HepG2 (cell line): ENCODE results near the gene PAN2. TPM values are rescaled to one million over a fixed set of nuclear protein-coding genes. Genes with fewer than 3 reads are reported as not detected.

ENCODE experiments used
- AHR ChIP-seq: IDR thresholded peaks from 2 replicates; pipeline ENCODE4 v1.6.1; 2018; ENCODE audit warnings: missing genetic modification reagents, missing compliant biosample characterization
- ARNT2 ChIP-seq: sonication (generic); formaldehyde crosslinking; IDR thresholded peaks from 2 replicates; pipeline ENCODE4 v1.8.0; 2022; ENCODE audit warnings: mild to moderate bottlenecking, low read depth, missing genetic modification reagents, moderate library complexity
- BRD4 ChIP-seq: sonication (generic); formaldehyde crosslinking; IDR thresholded peaks from 2 replicates; pipeline ENCODE4 v1.4.0; 2020; ENCODE audit warnings: missing genetic modification reagents
- CAMTA2 ChIP-seq: sonication (generic); formaldehyde crosslinking; IDR thresholded peaks from 2 replicates; pipeline ENCODE4 v1.4.0; 2020; ENCODE audit warnings: mild to moderate bottlenecking, missing genetic modification reagents, borderline replicate concordance
- GABPB1 ChIP-seq: IDR thresholded peaks from 2 replicates; pipeline ENCODE4 v1.6.1; 2016; ENCODE audit warnings: mild to moderate bottlenecking, missing genetic modification reagents, moderate library complexity, missing compliant biosample characterization
- GATAD2A ChIP-seq: IDR thresholded peaks from 2 replicates; pipeline ENCODE4 v1.6.1; 2016
- HOXA9 ChIP-seq: sonication (generic); formaldehyde crosslinking; IDR thresholded peaks from 2 replicates; pipeline ENCODE4 v1.8.1; 2022; ENCODE audit warnings: missing genetic modification reagents, mild to moderate bottlenecking, moderate library complexity, borderline replicate concordance
- KLF6 ChIP-seq: IDR thresholded peaks from 2 replicates; pipeline ENCODE4 v1.8.0; 2016; ENCODE audit warnings: missing biosample characterization, missing genetic modification reagents
- MEF2D ChIP-seq: sonication (generic); formaldehyde crosslinking; IDR thresholded peaks from 2 replicates; pipeline ENCODE4 v1.5.1; 2020; ENCODE audit warnings: mild to moderate bottlenecking, missing genetic modification reagents
- MTA1 ChIP-seq: sonication (generic); formaldehyde crosslinking; IDR thresholded peaks from 2 replicates; pipeline ENCODE4 v1.4.0; 2020; ENCODE audit warnings: missing genetic modification reagents, mild to moderate bottlenecking, borderline replicate concordance
- NR2F2 ChIP-seq: IDR thresholded peaks from 2 replicates; pipeline ENCODE4 v1.6.1; 2012; ENCODE audit warnings: low read depth, inconsistent platforms, borderline replicate concordance
- POLR2AphosphoS2 ChIP-seq: IDR thresholded peaks from 2 replicates; pipeline ENCODE4 v1.6.1; 2011; ENCODE audit warnings: low read depth, low read length, improper control_type of control experiment
- REPIN1 ChIP-seq: sonication (generic); formaldehyde crosslinking; IDR thresholded peaks from 2 replicates; pipeline ENCODE4 v1.8.0; 2022; ENCODE audit warnings: missing genetic modification reagents, low read depth, mild to moderate bottlenecking, borderline replicate concordance
- RFX5 ChIP-seq: IDR thresholded peaks from 2 replicates; pipeline ENCODE4 v1.6.1; 2011; ENCODE audit warnings: low read depth, low read length, improper control_type of control experiment
- SMARCC2 ChIP-seq: fragments of 450-650 bp; IDR thresholded peaks from 2 replicates; pipeline ENCODE4 v1.6.1; 2017; ENCODE audit warnings: antibody characterized with exemption, mild to moderate bottlenecking
- TBX2 ChIP-seq: sonication (generic); formaldehyde crosslinking; IDR thresholded peaks from 2 replicates; pipeline ENCODE4 v1.5.0; 2020; ENCODE audit warnings: missing genetic modification reagents, mild to moderate bottlenecking, borderline replicate concordance
- THYN1 ChIP-seq: sonication (generic); formaldehyde crosslinking; IDR thresholded peaks from 2 replicates; pipeline ENCODE4 v1.8.1; 2023; ENCODE audit warnings: low read depth, mild to moderate bottlenecking, moderate library complexity, missing genetic modification reagents, borderline replicate concordance
- ZEB1 ChIP-seq: IDR thresholded peaks from 2 replicates; pipeline ENCODE4 v1.6.1; 2012; ENCODE audit warnings: mild to moderate bottlenecking, low read depth, inconsistent platforms; ENCODE audit not compliant: insufficient replicate concordance
- ZFY ChIP-seq: sonication (generic); formaldehyde crosslinking; IDR thresholded peaks from 2 replicates; pipeline ENCODE4 v1.4.0; 2020; ENCODE audit warnings: missing genetic modification reagents
- ZMAT3 ChIP-seq: sonication (generic); formaldehyde crosslinking; conservative IDR thresholded peaks from 2 replicates; pipeline ENCODE4 v1.7.0; 2021; ENCODE audit warnings: missing genetic modification reagents
- ZNF235 ChIP-seq: sonication (generic); formaldehyde crosslinking; IDR thresholded peaks from 2 replicates; pipeline ENCODE4 v1.8.1; 2023; ENCODE audit warnings: mild to moderate bottlenecking, missing genetic modification reagents, borderline replicate concordance
- ZNF451 ChIP-seq: sonication (generic); formaldehyde crosslinking; IDR thresholded peaks from 2 replicates; pipeline ENCODE4 v1.5.0; 2020; ENCODE audit warnings: mild to moderate bottlenecking, missing genetic modification reagents
- ZNF607 ChIP-seq: sonication (generic); formaldehyde crosslinking; IDR thresholded peaks from 2 replicates; pipeline ENCODE4 v1.5.1; 2020; ENCODE audit warnings: missing genetic modification reagents, mild to moderate bottlenecking, borderline replicate concordance
- ZNF724P ChIP-seq: sonication (generic); formaldehyde crosslinking; IDR thresholded peaks from 2 replicates; pipeline ENCODE4 v1.8.0; 2022; ENCODE audit warnings: missing genetic modification reagents, borderline replicate concordance
- ZSCAN21 ChIP-seq: sonication (generic); formaldehyde crosslinking; IDR thresholded peaks from 2 replicates; pipeline ENCODE4 v1.8.0; 2022; ENCODE audit warnings: mild to moderate bottlenecking, missing genetic modification reagents, moderate library complexity, borderline replicate concordance
- polyA plus RNA-seq, 8 experiments: library from polyadenylated mRNA; depleted of rRNA in 3 of 8; stranded (reverse) in 7 of 8; unstranded in 1 of 8; fragments of >200 nt; fragmentation: Illumina TruSeq in 4 of 8; extraction: Trizol in 4 of 8; gene quantifications; 2 replicates each; pipeline versions ENCODE4 v1.2.1 to v1.2.3, GENCODE V29; 2011 to 2016; ENCODE audit warnings: low read depth in 4 of 8, missing spikeins in 1 of 8, mixed read lengths in 1 of 8; ENCODE audit not compliant: insufficient read depth in 1 of 8
- total RNA-seq, 5 experiments: library from RNA; depleted of rRNA; stranded (reverse); fragments of >200 nt; fragmentation: Illumina TruSeq; extraction: Trizol; gene quantifications; 2 replicates each; pipeline ENCODE4 v1.2.3, GENCODE V29; 2016; ENCODE audit warnings: low read depth in 1 of 5
- TF ChIP-seq, protein P1 (sequence below): sonication (generic); formaldehyde crosslinking; IDR thresholded peaks from 2 replicates; pipeline ENCODE4 v1.9.0; 2022; ENCODE audit warnings: missing genetic modification reagents, mild to moderate bottlenecking, borderline replicate concordance
- TF ChIP-seq, protein P2 (sequence below): IDR thresholded peaks from 2 replicates; pipeline ENCODE4 v1.6.1; 2016; ENCODE audit warnings: missing genetic modification reagents, missing compliant biosample characterization
- TF ChIP-seq, protein P3 (sequence below): sonication (generic); formaldehyde crosslinking; IDR thresholded peaks from 2 replicates; pipeline ENCODE4 v1.5.1; 2020; ENCODE audit warnings: mild to moderate bottlenecking, missing genetic modification reagents, moderate library complexity

Gene PAN2
- total and polyA plus RNA-seq, 2 of the 13 experiments (the other 11 are each of a cell fraction or from before 2014, with no cell fraction given): 27.2 to 61.1 TPM

DNA sequence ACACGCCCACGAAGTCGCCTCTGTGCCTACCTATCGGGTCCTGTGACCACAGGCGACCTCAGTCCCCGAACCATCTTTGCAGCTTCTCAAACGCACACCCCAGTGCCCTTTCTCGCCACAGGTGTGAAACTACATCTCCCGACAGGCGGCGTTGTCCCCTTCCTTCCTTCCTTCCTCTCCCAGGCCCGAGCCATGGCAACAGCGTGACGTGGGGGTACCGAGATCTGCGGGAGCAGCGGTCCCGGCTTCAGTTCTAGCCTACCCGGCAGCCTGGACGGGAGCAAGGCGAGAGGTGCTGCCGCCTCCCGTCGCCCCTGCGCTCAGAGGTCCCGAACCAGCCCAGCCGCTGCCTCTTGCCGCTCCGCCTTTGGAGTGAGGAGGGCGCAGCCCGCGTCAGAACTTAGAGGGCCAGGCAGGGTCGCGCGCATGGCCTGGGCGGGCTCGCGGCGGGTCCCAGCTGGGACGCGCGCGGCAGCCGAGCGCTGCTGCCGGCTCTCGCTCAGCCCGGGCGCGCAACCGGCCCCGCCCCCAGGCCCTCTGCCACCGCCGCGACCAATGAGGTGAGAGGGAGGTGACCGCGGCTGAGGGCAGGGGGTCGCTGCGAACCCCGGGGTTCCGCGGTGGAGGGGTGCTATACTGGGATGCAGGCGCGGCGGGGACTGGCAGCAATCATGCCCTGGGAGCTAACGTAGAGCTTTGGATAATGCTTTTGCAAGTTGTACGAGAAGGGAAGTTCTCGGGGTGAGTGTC lies 66.9 kb downstream of the PAN2 start, which contains the start of gene COQ10A (continued):
- TF ChIP-seq KLF6 (CRISPR knock-in tag): no peak; the same call in 1 of the 2 replicates
- 0 out of 2 replicates have a peak, but pooled peaks have one; percentile 33 for TF ChIP-seq THYN1 (CRISPR knock-in tag)
- TF ChIP-seq REPIN1 (CRISPR knock-in tag): peak; percentile 95
- TF ChIP-seq POLR2AphosphoS2: 0 out of 2 replicates have a peak, but pooled peaks have one; percentile 63
- TF ChIP-seq, protein P1, sequence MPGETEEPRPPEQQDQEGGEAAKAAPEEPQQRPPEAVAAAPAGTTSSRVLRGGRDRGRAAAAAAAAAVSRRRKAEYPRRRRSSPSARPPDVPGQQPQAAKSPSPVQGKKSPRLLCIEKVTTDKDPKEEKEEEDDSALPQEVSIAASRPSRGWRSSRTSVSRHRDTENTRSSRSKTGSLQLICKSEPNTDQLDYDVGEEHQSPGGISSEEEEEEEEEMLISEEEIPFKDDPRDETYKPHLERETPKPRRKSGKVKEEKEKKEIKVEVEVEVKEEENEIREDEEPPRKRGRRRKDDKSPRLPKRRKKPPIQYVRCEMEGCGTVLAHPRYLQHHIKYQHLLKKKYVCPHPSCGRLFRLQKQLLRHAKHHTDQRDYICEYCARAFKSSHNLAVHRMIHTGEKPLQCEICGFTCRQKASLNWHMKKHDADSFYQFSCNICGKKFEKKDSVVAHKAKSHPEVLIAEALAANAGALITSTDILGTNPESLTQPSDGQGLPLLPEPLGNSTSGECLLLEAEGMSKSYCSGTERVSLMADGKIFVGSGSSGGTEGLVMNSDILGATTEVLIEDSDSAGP (CRISPR knock-in tag): peak; percentile 84
- peak; percentile 71; the same call in 1 of the 2 replicates for TF ChIP-seq ZNF724P
- peak; percentile 92 for TF ChIP-seq RFX5
- 0 out of 2 replicates have a peak, but pooled peaks have one; percentile 35 for TF ChIP-seq HOXA9 (CRISPR knock-in tag)
- no peak; the same call in 1 of the 2 replicates for TF ChIP-seq ZNF451 (CRISPR knock-in tag)
- TF ChIP-seq ZSCAN21 (CRISPR knock-in tag): peak; percentile 70; the same call in 1 of the 2 replicates
- peak; percentile 88 for TF ChIP-seq AHR
- no peak for TF ChIP-seq CAMTA2 (CRISPR knock-in tag)
- TF ChIP-seq MTA1: peak; percentile 77; the same call in 1 of the 2 replicates
- peak; percentile 36; the same call in 1 of the 2 replicates for TF ChIP-seq MEF2D
- TF ChIP-seq TBX2 (CRISPR knock-in tag): peak; percentile 98
- no peak; the same call in 1 of the 2 replicates for TF ChIP-seq NR2F2
- TF ChIP-seq ZEB1: peak; percentile 51
- peak; percentile 53; the same call in 1 of the 2 replicates for TF ChIP-seq ZNF607
- TF ChIP-seq SMARCC2: no peak
- peak; percentile 56; the same call in 1 of the 2 replicates for TF ChIP-seq ZMAT3 (CRISPR knock-in tag)
- peak; percentile 67; the same call in 1 of the 2 replicates for TF ChIP-seq GATAD2A
- peak; percentile 90 for TF ChIP-seq ZFY (CRISPR knock-in tag)
- peak; percentile 93 for TF ChIP-seq GABPB1
- TF ChIP-seq ARNT2: peak; percentile 88
- TF ChIP-seq, protein P2, sequence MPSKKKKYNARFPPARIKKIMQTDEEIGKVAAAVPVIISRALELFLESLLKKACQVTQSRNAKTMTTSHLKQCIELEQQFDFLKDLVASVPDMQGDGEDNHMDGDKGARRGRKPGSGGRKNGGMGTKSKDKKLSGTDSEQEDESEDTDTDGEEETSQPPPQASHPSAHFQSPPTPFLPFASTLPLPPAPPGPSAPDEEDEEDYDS: peak; percentile 48
- TF ChIP-seq, protein P3, sequence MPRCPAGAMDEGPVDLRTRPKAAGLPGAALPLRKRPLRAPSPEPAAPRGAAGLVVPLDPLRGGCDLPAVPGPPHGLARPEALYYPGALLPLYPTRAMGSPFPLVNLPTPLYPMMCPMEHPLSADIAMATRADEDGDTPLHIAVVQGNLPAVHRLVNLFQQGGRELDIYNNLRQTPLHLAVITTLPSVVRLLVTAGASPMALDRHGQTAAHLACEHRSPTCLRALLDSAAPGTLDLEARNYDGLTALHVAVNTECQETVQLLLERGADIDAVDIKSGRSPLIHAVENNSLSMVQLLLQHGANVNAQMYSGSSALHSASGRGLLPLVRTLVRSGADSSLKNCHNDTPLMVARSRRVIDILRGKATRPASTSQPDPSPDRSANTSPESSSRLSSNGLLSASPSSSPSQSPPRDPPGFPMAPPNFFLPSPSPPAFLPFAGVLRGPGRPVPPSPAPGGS (CRISPR knock-in tag): peak; percentile 85
- 0 out of 2 replicates have a peak, but pooled peaks have one; percentile 30 for TF ChIP-seq BRD4
- 0 out of 2 replicates have a peak, but pooled peaks have one; percentile 37 for TF ChIP-seq ZNF235 (CRISPR knock-in tag)
